SU-DHL-6 (cell line): ENCODE measurements around the gene FES.

ENCODE experiments used
- H2AFZ ChIP-seq: fragments of 200-600 bp; sonication (generic); 2 replicates; pipeline ENCODE4 v1.6.1; 2014; ENCODE audit warnings: low read depth, mild to moderate bottlenecking, moderate library complexity, mixed read lengths, antibody characterized with exemption, low read length; ENCODE audit not compliant: severe bottlenecking
- H3F3A ChIP-seq: fragments of 200-600 bp; shearing (Covaris generic); 2 replicates; pipeline ENCODE4 v1.6.0; 2016; ENCODE audit warnings: antibody characterized with exemption, mild to moderate bottlenecking; ENCODE audit not compliant: insufficient read depth
- H3K27ac ChIP-seq: fragments of 200-600 bp; sonication (generic); 2 replicates; pipeline ENCODE4 v1.5.1; 2016; ENCODE audit warnings: low read depth, mild to moderate bottlenecking, low read length, moderate library complexity, mixed read lengths
- H3K27me3 ChIP-seq: fragments of 200-600 bp; sonication (generic), shearing (Covaris generic); 2 replicates; pipeline ENCODE4 v1.6.0; 2014; ENCODE audit warnings: mild to moderate bottlenecking, low read length
- H3K36me3 ChIP-seq: fragments of 200-600 bp; sonication (generic); 2 replicates; pipeline ENCODE4 v1.6.1; 2014; ENCODE audit warnings: mild to moderate bottlenecking, low read length, mixed read lengths
- H3K4me2 ChIP-seq: fragments of 300-600, 200-600 bp; shearing (Covaris generic), sonication (generic); 2 replicates; pipeline ENCODE4 v1.6.0; 2014; ENCODE audit warnings: low read length, low read depth, mild to moderate bottlenecking; ENCODE audit not compliant: poor library complexity, severe bottlenecking
- H3K4me3 ChIP-seq: fragments of 200-600 bp; sonication (generic); 2 replicates; pipeline ENCODE4 v1.5.1; 2014; ENCODE audit warnings: antibody characterized with exemption, low read length, mild to moderate bottlenecking, mixed read lengths; ENCODE audit not compliant: insufficient read depth, poor library complexity, severe bottlenecking
- H3K79me2 ChIP-seq: fragments of 200-600 bp; sonication (generic); 2 replicates; pipeline ENCODE4 v1.6.1; 2014; ENCODE audit warnings: mild to moderate bottlenecking, low read length, moderate library complexity; ENCODE audit not compliant: insufficient read depth
- H3K9ac ChIP-seq: fragments of 200-600 bp; sonication (generic); 2 replicates; pipeline ENCODE4 v1.7.0; 2014; ENCODE audit warnings: mild to moderate bottlenecking, low read length
- H3K9me2 ChIP-seq: fragments of 200-600 bp; sonication (generic); replicated peaks from 2 replicates; pipeline ENCODE4 v1.6.1; 2014; ENCODE audit warnings: low read length; ENCODE audit not compliant: insufficient read depth
- H3K9me3 ChIP-seq: fragments of 200-600 bp; sonication (generic); 2 replicates; pipeline ENCODE4 v1.6.1; 2014; ENCODE audit warnings: low read length, mixed read lengths; ENCODE audit not compliant: insufficient read depth
- H4K20me1 ChIP-seq: fragments of 200-600 bp; sonication (generic); 2 replicates; pipeline ENCODE4 v1.6.1; 2014; ENCODE audit warnings: low read depth, mild to moderate bottlenecking, antibody characterized with exemption, low read length, moderate library complexity, mixed read lengths
- CTCF ChIP-seq: fragments of 200-600 bp; sonication (generic); IDR thresholded peaks from one replicate; pipeline ENCODE4 v1.5.1; 2017; ENCODE audit warnings: antibody characterized with exemption, mild to moderate bottlenecking, low read length, moderate library complexity; ENCODE audit not compliant: insufficient read depth, poor library complexity, severe bottlenecking
- EZH2phosphoT487 ChIP-seq: fragments of 200-600 bp; sonication (generic), shearing (Covaris generic); conservative IDR thresholded peaks from 2 replicates; pipeline ENCODE4 v1.6.1; 2018; ENCODE audit warnings: mild to moderate bottlenecking, antibody characterized with exemption, low read length, moderate library complexity, mixed read lengths

FES gene

GRCh38 chr15:90860942-90861675, 23.2 kb upstream of the FES start:
- no peaks in the 10 kb centered on the region for H3F3A ChIP-seq
- H4K20me1 ChIP-seq = no peaks in the 10 kb centered on the region
- H3K9me2 ChIP-seq = no peaks in the 10 kb centered on the region
- H3K4me3 ChIP-seq = no peak overlapping the region
- no peaks in the 10 kb centered on the region for H3K9me3 ChIP-seq
- H3K27me3 ChIP-seq = no peaks in the 10 kb centered on the region
- TF ChIP-seq CTCF (no peak), EZH2phosphoT487 (no peak)
- H3K79me2 ChIP-seq = no peaks in the 10 kb centered on the region
- no peak overlapping the region for H3K9ac ChIP-seq
- H3K36me3 ChIP-seq = no peaks in the 10 kb centered on the region
- no peak overlapping the region for H3K27ac ChIP-seq
- H2AFZ ChIP-seq = no peak overlapping the region
- no peak overlapping the region for H3K4me2 ChIP-seq

GRCh38 chr15:90862487-90862886, 21.8 kb upstream of the FES start:
- Histone ChIP-seq H3K27ac (no peak overlapping the region), H2AFZ (no peak overlapping the region), H3K9me3 (no peaks in the 10 kb centered on the region), H3K79me2 (no peaks in the 10 kb centered on the region), H3K36me3 (no peaks in the 10 kb centered on the region), H3K4me2 (no peak overlapping the region), H4K20me1 (no peaks in the 10 kb centered on the region), H3K27me3 (no peaks in the 10 kb centered on the region), H3K4me3 (no peak overlapping the region), H3K9me2 (no peaks in the 10 kb centered on the region), H3F3A (no peaks in the 10 kb centered on the region), H3K9ac (no peak overlapping the region)
- TF ChIP-seq EZH2phosphoT487 (no peak), CTCF (no peak)

GRCh38 chr15:90862964-90863778, 21.1 kb upstream of the FES start:
- H3K9me2 ChIP-seq = no peaks in the 10 kb centered on the region
- H3K9ac ChIP-seq = no peak overlapping the region
- no peaks in the 10 kb centered on the region for H3K9me3 ChIP-seq
- H3K79me2 ChIP-seq = no peaks in the 10 kb centered on the region
- H4K20me1 ChIP-seq = no peaks in the 10 kb centered on the region
- H3K36me3 ChIP-seq = no peaks in the 10 kb centered on the region
- H3K27me3 ChIP-seq = no peaks in the 10 kb centered on the region
- no peak overlapping the region for H2AFZ ChIP-seq
- no peak for TF ChIP-seq EZH2phosphoT487
- no peak for TF ChIP-seq CTCF
- H3F3A ChIP-seq = no peaks in the 10 kb centered on the region
- no peak overlapping the region for H3K27ac ChIP-seq
- no peak overlapping the region for H3K4me2 ChIP-seq
- H3K4me3 ChIP-seq = no peak overlapping the region
